HG02588 (cell line): ENCODE data around the gene VENTX.

Experiments
- ATAC-seq: cut with Tn5 transposase; IDR thresholded peaks from one replicate; pipeline ENCODE4 v1.9.1; 2021; ENCODE audit warnings: mild to moderate bottlenecking, moderate library complexity; ENCODE audit not compliant: unreplicated experiment

The VENTX gene

DNA sequence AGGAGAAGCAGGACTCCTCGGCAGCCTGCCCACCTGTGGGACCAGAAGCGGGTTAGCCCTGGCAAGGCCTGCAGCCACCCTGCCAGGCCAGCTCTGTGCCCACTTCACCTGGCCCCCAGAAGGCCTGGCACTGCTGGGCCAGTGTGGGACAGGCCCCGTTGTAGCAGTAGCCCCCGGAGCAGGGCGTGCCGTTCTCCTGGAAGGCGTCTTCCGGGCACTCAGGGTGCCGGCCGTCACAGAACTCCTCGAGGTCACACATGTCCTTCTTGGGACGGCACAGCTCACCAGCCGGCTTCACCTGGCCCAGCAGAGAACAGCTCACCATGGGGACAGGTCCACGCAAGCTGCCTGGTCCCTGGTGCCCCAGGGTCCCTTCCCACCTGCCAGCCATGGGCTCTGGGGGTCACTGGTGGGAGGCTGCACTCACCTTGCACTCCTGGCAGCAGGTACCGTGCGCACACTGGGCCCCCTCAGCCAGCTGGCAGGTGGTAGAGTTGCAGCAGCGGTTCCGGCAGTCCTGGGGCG, 33.2 kb downstream of the VENTX start:
- no peak for ATAC-seq

DNA sequence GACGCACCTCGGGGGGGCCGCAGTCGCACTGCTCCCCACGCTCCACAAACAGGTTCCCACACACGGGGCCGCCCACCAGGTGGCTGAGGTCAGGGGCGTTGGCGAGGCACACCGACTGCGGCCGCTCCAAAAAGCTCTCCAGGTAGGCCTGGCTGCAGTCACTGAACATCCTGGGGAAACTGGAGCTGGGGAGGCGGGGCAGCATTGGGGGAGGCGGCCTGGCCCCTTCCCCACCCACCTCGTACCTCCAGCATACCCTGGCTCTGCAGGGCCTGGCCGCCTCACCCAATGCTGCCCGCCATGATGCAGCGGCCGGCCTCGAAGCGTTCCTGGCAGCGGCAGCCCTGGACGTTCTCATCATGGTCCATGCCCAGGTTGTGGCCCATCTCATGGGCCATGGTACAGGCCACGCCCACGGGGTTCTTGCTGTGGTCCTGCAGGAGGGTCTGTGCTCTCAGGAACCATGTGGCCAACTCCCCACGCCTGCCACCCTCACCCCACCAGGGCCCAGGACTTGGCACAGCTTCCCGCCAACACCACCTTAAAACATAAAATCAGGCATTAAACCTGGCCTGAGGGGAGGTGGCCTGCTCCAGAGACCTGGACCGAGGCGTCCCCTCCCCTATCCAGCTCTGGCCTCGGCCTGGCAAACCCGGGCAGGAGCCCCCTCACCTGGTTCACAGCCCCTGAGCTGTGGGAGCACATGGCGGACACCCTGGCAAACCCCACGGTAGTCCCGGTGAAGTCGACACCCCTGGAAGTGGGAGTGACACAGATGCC, 34.1 kb downstream of the VENTX start:
- no peak for ATAC-seq

DNA sequence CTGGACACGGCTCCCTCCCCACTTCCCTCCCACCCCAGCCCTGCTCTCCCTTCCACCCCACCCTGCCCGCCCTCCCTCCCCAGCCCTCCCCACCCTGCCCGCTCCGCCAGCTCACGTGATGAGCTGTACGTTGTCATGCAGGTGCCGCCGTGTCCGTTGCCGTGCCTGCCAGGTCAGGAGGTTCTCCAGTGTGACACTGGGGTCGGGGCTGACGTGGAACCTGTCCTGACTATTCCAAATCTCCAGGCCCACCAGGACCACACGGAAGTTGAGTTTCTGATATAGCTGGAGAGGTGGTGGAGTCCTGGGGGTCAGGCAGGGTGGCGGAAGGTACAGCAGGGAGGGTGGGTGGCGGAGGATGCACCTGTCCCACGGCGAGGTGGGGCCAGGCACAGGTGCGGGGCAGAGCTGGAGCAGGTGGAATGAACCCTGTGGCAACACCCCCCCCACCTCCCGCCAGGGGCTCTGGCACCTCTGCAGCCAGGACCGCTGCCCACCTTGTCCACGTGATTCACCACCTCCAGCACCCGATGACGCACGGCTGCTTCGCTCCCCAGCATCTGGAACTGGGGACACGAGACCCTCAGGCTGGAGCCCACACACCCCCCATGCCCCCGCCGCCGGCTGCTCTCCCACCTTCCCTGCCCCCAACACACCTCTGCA, 34.8 kb downstream of the VENTX start:
- no peak for ATAC-seq

DNA sequence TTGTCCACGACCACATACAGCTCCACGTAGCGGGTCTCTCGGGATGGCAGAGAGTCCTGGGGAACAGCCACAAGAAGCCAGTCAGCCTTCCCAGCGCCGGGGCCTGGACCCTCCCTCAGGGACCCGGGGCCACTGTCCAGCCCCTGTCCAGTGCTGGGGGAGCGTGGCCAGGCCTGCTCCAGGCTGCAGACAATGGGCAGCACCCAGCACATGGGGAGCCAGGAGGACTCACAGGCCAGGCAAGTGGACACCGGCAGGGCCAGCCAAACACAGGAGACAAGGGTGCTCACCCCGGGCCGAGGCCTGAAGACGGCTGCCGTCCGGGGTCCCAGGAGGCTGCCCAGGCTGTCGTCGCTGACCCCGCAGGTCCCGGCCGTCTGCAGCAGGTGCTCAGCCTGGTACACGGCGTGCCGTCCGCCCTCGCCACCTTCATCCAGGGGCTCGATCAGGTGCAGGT, 35.3 kb downstream of the VENTX start:
- ATAC-seq = no peak

DNA sequence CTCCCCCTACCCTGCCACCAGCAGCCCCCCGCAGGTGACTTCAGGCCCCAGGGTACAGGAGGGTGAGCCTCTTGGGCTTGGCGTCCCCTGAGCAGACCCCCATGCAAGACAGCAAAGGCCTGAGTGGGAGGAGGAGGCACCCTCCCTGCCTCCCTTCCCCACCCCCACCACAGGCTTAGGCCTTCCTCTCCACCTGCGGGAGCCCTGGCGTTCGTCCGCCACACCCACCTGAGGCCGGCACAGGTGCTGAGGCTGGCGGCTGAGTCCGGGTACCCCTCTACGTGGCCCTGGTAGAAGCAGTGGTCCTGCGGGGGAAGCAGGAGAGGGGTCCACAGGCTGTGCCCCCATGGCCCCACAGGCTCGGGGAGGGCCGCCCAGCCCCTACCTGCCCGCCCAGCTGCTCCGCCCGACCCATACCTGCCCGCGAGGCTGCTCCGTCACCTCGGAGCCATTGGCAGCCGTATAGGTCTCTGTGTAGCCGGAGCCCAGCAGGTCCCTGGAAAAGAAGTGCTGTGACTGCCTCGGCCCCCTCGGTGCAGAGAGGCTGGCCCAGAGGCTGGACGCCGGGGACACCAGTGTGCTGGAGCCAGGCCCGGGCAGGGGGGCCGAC, 36.0 kb downstream of the VENTX start:
- no peak for ATAC-seq

DNA sequence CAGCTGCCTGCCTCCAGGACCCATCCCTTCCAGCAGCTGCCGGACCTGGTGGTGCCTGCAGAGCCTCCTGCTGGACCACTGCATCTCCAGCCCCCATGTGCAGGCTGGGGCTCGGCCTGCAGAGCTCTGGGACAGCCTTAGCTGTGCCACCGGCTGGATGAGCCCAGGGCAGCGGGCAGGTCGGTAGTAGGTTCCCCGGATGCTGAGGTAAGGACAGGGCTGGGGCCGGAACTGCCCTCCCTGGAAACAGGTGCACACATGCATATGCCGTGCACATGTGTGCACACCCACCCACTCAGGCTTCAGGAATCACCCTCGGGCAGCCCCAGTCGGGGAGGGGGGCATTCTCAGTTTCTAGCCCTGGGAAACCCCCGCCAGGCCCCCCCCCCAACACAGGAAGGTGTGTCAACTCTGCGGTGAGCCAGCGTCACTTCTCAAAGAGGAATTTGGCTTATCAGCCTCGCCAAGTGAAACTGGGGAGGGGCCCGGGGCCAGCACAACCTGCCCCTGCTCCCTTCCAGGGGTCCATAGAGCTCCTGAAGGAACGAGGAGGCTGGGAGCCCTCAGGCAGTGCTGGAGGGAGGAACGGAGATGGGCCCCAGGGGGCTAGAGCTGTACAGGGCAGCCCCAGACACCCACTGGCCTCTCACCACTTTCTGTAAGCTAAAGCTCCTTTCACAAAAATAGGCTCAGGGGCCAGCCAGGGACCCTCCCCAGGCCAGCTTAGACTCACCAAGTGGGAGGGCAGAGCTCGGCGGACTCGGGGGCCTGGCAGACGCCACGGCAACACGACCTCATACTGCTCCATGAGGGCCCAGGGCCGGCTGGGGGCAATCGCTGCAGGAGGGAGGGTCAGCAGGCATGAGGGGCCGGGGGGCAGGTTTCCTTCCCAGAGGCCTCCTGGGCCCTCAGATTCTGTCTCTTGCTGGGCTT, 37.4 kb downstream of the VENTX start:
- ATAC-seq = peak; percentile 48

DNA sequence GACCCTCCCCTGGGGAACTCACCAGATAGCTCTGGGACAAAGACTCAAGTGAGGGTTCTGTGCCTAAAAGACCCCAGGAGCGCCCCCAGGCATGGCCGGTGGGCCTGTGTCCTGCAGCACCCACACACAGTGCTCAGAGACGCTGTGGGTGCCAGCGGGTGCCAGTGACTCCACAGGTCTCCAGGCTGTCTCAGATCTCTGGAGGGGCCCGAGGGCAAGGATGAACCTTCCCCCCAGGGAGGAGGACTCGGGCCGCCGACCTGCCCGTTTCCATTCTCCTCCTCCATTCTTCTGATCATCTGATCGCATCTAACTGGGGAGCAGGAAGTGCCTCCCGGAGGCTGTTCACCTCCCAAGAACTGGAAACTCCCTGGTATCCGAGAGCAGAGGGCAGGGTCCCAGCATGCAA, 38.0 kb downstream of the VENTX start:
- ATAC-seq = peak; percentile 30

DNA sequence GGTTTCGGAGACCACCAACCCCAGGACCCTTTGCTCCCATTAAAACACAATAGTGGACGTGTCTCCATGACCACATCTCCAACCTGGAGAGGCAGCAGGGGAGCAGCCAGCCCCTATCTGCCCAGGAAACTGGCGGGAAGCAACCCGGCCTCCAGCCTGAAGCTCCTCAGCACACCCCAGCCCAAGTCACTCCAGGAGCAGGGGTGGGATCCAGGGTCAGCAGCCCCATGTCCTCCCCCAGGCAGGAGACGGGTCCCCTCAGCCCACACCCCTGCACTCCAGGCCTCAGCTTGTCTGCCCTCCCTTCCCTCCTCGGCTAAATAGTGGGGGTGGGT, 38.4 kb downstream of the VENTX start:
- no peak for ATAC-seq

DNA sequence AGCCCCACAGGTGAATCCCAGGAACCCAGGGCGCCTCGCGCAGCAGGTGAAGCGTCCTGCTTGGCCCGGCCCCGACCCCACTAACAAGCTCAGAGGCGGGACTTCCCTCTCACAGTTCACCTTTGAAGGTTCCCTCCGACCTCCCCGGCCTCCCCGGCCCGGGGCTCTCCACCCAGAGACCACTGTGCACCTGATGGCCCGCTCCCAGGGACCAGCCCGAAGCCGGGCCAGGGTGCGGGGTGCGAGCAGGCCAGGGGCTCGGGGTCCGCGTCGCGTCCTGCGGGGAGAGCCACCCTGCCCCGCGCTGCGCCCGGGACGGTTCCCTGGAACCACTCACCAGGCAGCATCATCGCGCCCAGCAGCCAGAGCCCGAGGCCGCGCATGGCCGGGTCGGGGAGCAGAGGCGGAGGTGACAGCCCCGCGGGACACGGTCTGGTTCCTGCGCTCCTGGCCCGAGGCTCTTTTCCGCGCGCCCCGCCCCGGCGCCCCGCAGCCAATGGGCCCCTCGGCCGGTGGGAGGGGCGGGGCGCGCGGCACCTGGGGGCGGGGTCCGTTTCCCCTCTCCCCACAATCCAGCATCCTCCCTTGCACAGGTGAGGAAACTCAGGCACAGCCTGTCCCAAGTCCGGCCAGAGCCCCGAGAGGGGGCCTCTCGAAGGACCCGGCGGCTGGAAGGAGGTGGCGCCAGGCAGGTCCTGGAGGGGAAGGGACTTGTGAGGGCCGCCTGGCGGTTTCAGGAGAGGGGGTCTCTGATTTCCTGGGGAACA, 39.0 kb downstream of the VENTX start, which contains the start of gene ADAM8:
Gene ADAM8, minus strand, starts transcription at position 434 of the 767 bp plus-strand sequence. Its CDS starts 51 bp downstream, at position 383.
- peak; percentile 54 for ATAC-seq

DNA sequence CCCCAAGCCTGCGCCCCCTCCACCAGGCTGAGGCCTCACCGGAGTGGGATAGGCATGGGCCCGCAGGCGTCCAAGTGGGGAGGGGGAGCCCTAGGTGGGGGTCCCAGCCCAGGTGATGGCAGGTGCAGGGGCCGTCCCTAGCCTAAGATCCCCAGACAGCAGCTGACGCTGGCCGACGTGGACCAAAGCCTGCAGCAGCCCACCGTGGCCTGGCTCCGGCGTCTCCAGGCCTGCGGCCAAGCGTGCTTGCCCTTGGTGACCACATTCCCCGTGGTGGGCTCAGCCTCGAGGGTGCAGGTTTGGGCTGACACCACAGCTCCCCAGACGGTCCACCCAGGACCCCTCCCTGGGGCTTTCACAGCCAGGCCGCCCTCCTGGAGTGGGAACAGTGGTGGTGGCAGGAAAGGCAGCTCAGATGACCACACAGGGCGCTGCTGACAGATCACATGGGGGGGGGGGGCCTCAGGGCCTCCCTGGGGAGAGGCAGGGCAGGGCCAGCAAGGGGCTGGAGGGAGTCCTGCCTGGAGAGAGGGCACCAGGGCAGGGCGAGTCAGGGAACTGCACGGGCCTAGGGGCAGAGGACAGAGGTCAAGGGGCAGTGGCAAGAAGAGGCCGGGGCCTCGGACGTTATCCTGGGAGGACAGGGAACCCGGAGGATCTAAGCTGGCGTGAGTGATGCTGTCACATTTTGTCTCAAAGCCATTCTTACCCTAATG, 39.8 kb downstream of the VENTX start:
- no peak for ATAC-seq

DNA sequence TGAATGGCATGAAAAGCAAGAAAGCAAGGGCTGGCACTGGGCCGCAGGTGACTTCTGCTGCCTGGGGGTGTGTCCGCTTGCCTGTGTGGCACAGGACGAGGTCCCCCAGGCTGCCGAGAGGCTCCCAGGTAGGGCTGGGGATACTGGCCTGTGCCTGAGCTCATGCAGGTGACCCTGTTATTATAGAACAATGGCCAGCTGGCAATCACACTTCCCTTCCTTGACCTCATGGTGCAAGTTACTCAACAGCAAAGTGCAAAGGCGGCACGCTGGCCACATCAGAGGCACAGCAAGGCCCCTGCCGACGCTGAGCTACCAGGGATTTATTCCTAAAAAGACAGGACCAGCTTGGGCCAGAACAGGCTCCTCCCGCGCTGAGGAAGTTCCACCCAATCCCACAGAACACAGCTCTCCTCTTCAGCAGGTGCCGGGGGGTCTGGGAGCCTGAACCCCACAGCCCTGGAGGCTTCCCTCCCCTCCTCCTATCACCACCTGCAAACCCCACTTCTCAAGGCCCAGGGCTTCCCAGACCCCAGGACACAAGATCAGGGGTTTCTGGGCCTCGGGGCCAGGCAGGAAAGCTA, 40.4 kb downstream of the VENTX start:
- ATAC-seq = no peak

DNA sequence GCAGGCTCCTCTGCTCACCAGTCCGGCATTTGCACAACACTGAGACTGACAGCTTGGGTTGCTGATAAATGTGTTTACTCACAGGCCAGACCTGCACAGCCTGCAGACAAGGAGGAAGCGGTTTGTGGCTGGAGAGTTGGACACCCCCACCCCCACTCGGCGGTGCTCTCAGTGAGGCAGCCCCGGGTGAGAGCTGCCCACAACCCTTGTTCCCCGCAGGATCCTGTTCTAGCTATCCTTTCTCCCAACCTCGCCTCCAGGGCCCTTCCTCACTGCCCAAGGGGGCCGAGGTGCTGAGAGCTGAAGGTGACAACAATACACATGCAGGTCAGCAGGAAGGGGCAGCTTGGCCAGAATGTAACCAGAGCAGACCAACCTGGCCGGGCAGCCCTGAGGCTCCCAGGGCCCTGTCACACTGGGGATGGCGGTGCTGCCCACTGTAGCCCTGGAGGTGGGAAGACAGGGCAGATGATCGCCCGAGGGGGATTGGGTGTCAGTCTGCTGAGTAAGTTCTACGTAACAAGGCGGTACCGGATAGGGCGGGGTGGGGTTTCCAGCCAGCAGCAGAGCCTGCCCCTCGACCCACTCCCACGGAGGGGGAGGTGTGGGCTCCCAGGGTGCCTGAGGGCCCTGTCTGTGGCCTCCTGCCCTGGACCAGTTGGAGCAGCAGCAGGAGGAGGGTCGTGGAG, 41.1 kb downstream of the VENTX start:
- ATAC-seq = no peak

DNA sequence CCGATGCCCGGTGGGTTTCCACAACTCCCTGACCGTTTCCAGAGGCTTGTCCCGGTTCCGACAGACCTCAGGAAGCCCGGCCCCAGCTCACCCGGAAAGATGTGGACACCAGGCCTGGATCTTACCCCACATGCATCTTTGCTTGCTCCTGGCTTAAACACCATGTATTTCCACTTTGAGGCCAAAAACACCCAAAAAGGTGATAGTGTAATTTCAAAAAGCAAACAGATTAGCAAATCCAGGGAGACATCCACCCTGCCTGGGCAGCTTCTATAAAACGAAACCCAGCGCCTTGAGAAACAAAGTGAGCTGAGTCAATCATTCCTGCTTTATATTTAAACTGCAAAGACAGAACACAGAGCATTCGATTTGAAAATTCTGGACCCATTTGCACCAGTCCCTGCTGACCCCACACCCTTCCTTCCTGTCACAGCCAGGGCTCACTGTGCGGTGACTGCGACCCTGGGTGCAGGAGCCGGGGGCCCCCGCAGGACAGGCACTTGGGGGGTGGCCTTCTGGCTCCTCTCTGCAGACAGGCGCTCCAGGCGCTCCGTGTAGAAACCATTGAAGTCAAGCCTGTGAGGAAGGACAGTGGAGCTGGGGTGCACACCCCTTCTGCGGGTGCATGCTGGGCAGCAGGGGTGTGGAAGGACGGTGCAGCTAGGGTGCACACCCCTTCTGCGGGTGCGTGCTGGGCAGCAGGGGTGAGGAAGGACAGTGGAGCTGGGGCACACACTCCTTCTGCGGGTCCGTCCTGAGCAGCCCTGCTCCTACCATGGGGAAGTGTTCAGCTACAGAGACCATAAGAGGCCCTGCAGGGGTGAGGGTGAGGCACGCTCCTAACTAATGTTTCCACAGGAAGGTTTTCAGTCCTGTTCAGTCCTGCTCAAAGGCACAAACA, 41.9 kb downstream of the VENTX start:
- ATAC-seq = no peak

DNA sequence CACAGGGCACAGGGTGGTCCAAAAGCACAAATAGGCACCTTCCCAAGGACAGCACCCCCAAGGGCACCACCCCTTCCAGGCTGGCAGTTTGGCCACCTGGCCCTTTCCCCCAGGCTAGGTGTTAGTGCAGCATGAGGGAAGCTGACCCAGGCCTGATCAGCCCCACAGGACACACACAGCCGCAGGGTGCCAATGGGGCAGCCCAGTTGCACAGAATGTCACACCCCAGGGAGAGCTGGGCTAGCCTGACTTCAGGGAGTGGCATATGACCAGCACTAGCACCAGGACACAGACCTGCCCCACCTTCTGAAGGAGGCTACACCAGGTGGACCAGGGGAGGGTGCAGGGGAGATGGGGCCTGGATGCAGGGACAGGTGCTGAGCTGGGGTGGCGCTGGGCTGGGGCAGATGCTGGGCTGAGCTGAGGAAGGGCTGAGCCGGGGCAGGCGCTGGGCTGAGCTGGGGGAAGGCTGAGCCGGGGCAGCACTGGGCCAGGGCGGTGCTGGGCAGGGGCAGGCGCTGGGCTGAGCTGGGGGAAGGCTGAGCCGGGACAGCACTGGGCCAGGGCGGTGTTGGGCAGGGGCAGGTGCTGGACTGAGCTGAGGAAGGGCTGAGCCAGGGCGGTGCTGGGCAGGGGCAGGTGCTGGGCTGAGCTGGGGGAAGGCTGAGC, 42.9 kb downstream of the VENTX start:
- no peak for ATAC-seq

DNA sequence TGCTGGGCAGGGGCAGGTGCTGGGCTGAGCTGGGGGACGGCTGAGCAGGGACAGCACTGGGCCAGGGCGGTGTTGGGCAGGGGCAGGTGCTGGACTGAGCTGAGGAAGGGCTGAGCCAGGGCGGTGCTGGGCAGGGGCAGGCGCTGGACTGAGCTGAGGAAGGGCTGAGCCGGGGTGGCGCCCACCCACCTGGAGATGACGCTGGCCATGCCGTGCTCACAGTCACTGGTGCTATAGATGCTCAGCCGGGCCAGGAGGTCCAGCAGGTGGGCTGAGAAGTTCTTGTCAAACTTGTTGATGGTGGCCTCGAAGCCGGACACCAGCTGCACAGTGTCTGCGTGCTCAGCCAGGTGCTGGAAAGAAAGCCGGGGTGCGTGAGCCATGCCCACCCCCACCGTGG, 43.4 kb downstream of the VENTX start:
- ATAC-seq = no peak

DNA sequence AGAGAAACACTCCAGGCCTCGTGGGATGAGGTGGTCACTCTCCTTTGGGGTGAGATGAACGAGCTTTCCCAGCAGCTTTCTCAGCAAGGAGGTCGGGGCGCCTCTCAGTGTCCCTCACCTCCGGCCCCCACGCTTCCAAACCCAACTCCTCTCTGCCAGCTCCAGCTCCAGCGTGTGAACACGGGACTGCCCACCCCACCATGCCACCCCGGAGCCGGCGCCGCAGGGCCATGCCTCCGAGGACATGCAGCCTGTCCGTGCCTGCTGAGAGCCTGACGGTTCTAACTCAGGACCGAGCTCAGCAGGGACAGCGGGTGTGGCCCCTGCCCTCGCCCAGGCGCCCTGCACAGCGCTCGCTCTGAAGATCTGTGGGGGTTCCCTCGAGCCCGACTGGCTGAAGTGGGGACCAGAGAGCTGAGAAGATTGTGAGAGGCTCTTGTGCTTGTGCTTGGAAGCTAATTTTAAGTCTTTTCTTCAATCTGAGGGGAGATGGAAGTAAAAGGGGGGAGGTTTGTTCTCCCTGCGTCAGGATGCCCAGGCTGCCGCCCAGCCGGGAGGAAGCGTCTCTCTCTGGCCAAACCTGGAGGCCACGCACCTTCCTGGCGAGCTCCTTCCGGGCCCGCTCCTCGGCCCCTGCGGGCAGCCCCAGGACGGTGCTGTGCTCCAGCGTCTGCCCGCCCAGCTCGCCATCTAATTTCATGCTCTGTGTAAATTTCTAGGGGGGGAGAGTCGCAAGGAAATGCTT, 44.1 kb downstream of the VENTX start:
- no peak for ATAC-seq
